Hepatocyte (in vitro differentiated cells): ENCODE measurements around the gene GOLGA8T.
"Not testable (repeated sequence)": the region's sequence is repeated elsewhere in the genome, so short reads cannot be mapped to it uniquely, and the experiment has no call there.

Experiments used
- EZH2 ChIP-seq: fragments of 200-600 bp; sonication (generic); IDR thresholded peaks from 2 replicates; pipeline ENCODE4 v1.6.1; 2016; ENCODE audit warnings: antibody characterized with exemption, mild to moderate bottlenecking, borderline replicate concordance
- TF ChIP-seq, protein P1 (sequence below): fragments of 200-600 bp; sonication (generic); IDR thresholded peaks from 2 replicates; pipeline ENCODE4 v1.5.1; 2016; ENCODE audit warnings: antibody characterized with exemption, mild to moderate bottlenecking; ENCODE audit not compliant: poor library complexity

DNA sequence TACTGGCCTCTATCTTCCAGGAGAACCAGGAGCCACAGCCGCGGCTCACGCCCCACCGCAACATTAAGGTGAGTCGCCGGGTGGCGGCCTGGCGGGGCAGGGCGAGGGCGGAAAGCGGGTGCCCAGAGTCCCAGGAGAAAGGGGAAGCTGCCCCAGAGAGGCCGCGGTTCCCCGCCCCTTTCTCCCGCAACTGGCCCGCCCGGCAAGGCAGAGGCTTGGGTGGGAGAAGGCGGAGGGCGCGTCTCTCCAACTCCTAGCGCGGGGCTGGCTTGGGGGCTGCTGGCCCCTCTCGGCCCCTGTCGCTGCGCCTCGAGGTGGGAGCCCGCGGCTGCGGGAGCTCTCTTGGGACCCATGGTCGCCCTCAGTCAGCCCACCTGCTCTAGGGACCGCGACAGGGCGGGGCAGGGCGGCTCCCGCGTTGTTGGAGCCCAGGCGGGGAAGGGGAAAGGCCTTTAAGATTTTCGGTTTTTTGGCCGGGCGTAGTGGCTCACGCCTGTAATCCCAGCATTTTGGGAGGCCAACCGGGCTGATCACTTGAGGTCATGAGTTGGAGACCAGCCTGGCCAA is 30.8 kb upstream of the GOLGA8T start:
- TF ChIP-seq, protein P1, sequence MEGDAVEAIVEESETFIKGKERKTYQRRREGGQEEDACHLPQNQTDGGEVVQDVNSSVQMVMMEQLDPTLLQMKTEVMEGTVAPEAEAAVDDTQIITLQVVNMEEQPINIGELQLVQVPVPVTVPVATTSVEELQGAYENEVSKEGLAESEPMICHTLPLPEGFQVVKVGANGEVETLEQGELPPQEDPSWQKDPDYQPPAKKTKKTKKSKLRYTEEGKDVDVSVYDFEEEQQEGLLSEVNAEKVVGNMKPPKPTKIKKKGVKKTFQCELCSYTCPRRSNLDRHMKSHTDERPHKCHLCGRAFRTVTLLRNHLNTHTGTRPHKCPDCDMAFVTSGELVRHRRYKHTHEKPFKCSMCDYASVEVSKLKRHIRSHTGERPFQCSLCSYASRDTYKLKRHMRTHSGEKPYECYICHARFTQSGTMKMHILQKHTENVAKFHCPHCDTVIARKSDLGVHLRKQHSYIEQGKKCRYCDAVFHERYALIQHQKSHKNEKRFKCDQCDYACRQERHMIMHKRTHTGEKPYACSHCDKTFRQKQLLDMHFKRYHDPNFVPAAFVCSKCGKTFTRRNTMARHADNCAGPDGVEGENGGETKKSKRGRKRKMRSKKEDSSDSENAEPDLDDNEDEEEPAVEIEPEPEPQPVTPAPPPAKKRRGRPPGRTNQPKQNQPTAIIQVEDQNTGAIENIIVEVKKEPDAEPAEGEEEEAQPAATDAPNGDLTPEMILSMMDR: not testable (repeated sequence)
- TF ChIP-seq EZH2: not testable (repeated sequence)
